ENCODE results near the gene CBFA2T3. TPM values are rescaled to one million over a fixed set of nuclear protein-coding genes. Genes with fewer than 3 reads are reported as not detected.
A peak's percentile ranks its signal among the peaks of the same experiment; 100 is the strongest.

Gene CBFA2T3
- total and polyA plus RNA-seq, 10 donors = 8.4 to 59.8 (median 26.3) TPM

DNA sequence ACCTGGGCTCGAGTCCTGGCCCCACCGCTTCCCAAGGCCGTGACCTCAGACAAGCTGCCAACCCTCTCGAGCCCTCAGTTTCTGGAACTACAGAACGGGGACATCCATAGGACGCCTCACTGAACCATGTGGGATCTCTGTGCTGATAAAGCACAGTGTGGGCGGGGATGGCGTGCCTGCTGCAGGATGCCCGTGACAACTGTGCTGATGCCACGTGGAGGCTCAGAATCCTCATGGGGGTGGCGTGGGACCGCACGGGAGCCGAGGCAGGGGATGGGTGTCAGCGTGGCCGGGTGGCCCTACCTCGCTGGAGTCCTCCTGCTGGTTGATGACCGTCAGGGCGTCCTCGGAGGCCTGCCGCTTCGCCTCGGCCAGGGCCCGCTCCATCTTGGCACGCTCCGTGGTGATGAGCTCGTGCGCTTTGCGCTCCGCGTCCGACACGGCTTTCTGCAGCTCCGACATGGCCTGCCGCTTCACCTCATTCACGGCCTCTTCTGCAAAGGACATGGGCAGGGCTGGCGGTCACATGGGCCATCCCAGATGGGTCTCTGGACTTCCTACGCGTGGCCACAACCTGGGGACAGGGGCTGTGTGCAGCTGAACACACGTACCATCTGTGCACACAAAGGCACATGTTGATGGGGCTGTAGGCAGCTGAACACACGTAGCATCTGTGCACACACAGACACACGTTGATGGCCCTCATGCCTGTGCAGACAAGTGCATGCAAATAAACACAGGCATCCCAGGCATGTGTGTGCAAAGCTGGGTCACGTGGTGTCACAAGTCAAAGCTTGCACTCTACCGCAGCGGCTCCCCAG lies 97.8 kb downstream of the CBFA2T3 start:
- Histone ChIP-seq H3K27ac (no peak overlapping the region), H3K4me1 (peaks cover 0 to 16% (median 12%) of the 10 kb centered on the region in 6 donors), H3K36me3 (peaks cover 0 to 100% (median 69%) of the 10 kb centered on the region in 6 donors), H3K27me3 (replicated peaks in 1 of 7) (no peaks in the 10 kb centered on the region), H3K4me3 (no peak overlapping the region), H3K9me3 (no peaks in the 10 kb centered on the region)
- DNase-seq = no peak
- intact Hi-C loops (cut with DNase I; ENCODE audit: low total_unique reads) = no loop called here
- WGBS, 5 donors = 87 to 96% (median 92%) methylated on average over 38 to 45 of the region's 45 CpGs
- TF ChIP-seq POLR2A (IDR thresholded peaks at IDR 0.05) (no peak), POLR2AphosphoS5 (IDR thresholded peaks at IDR 0.05) (peak in 1 of 3 donors; percentile 37)

DNA sequence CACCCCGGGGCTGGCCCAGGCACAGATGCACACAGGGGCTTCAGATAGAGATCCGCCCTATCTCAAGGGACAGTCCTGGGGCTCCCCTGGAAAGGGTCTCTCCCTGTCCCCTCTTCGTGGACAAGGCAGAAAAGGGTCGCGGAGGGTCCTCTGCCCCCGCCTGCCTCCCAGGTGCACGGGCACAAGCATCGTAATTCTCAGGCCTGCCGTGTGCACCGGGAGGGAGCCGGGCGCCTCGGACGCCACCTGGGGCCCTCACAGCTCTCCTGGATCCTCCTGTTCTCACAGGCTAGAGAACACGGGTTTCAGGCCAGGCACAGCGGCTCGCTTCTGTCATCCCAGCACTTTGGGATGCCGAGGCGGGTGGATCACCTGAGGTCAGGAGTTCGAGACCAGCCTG lies 98.7 kb downstream of the CBFA2T3 start:
- no peaks in the 10 kb centered on the region for H3K9me3 ChIP-seq
- no peak overlapping the region for H3K27ac ChIP-seq
- H3K27me3 ChIP-seq (replicated peaks in 1 of 7) = no peaks in the 10 kb centered on the region
- WGBS, 5 donors = 93 to 96% (median 95%) methylated on average over 15 to 20 of the region's 20 CpGs
- peaks cover 0 to 96% (median 61%) of the 10 kb centered on the region in 6 donors for H3K36me3 ChIP-seq
- no peak for DNase-seq
- H3K4me3 ChIP-seq = no peak overlapping the region
- intact Hi-C loops (cut with DNase I; ENCODE audit: low total_unique reads) = no loop called here
- TF ChIP-seq, protein P1, sequence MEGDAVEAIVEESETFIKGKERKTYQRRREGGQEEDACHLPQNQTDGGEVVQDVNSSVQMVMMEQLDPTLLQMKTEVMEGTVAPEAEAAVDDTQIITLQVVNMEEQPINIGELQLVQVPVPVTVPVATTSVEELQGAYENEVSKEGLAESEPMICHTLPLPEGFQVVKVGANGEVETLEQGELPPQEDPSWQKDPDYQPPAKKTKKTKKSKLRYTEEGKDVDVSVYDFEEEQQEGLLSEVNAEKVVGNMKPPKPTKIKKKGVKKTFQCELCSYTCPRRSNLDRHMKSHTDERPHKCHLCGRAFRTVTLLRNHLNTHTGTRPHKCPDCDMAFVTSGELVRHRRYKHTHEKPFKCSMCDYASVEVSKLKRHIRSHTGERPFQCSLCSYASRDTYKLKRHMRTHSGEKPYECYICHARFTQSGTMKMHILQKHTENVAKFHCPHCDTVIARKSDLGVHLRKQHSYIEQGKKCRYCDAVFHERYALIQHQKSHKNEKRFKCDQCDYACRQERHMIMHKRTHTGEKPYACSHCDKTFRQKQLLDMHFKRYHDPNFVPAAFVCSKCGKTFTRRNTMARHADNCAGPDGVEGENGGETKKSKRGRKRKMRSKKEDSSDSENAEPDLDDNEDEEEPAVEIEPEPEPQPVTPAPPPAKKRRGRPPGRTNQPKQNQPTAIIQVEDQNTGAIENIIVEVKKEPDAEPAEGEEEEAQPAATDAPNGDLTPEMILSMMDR (IDR thresholded peaks at IDR 0.05 in 8 of 11, conservative IDR thresholded peaks at IDR 0.05 in 3 of 11) = no peak
- no peak for TF ChIP-seq POLR2AphosphoS5 (IDR thresholded peaks at IDR 0.05)
- no peak for TF ChIP-seq POLR2A (IDR thresholded peaks at IDR 0.05)
- peaks cover 0 to 16% (median 12%) of the 10 kb centered on the region in 6 donors for H3K4me1 ChIP-seq

DNA sequence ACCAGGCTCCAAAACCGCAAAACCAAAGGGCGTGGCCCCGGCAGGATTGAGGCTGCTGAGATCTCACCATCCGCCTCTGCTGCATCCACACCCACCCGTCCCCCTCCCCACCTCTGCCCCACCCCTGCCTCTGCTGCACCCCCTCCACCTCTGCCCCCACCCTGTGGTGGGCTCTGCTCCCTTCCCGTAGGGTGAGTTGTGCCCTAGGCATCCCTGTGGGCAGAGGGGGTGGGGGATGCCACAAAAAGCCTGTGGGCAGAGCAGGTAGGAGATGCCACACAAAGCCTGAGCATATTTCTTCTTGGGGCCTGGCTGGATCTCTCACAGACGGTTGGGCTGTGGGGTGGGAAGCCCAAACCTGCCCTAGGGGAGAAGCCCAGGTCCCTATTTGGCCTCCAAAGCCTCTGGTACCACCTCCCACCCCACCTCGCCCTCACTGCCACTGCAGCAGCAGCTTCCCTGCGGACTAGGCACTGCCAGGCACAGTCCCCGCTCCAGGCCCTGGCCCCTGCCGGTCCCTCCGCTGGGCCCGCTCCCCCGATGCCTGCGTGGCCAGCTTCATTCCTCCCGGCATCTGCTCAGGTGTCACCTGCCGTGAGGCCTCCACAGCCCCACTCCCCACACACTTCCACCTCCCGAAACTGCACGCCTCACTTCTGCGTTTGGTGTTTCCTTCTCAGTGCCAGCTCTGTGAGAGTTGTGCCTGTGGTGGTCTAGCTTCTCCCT lies 99.3 kb downstream of the CBFA2T3 start:
- WGBS, 5 donors = 83 to 87% (median 87%) methylated on average over 20 of the region's 20 CpGs
- Histone ChIP-seq H3K9me3 (no peaks in the 10 kb centered on the region), H3K36me3 (peaks cover 0 to 90% (median 54%) of the 10 kb centered on the region in 6 donors), H3K27ac (no peak overlapping the region), H3K4me3 (no peak overlapping the region), H3K4me1 (peaks cover 0 to 16% (median 12%) of the 10 kb centered on the region in 6 donors), H3K27me3 (replicated peaks in 1 of 7) (peaks cover 0 to under 1% (median 0%) of the 10 kb centered on the region in 7 donors)
- intact Hi-C loops (cut with DNase I; ENCODE audit: low total_unique reads) = no loop called here
- TF ChIP-seq POLR2A (IDR thresholded peaks at IDR 0.05) = no peak
- TF ChIP-seq, protein P1 (IDR thresholded peaks at IDR 0.05 in 8 of 11, conservative IDR thresholded peaks at IDR 0.05 in 3 of 11) = no peak
- TF ChIP-seq POLR2AphosphoS5 (IDR thresholded peaks at IDR 0.05) = no peak
- no peak for DNase-seq

DNA sequence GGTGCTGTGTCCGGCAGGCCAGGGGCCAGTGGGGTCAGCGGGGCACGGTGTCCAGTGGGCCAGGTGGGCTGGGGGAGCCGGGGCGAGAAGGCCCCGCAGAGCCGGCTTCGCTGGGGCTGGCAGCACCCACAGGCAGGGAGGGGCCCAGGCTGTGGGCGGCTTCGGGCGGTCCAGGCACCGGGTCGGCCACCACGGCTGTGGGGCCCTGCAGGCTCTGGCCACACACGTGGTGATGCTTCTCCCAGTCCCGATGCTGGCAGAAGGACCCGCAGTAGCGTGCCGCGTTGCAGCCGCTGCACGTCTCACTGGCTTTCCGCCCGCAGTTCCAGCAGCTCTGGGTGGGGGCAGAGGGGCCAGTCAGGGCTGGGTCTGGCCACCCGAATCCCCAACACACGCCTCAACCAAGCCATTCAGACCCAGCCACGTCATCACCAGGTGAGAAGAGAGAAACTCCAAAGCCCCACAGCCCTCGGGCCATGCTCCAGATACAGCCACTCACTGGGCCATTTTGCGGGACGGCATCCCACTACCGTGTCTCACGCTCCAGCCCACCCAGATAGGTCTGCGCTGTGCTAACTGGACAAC lies 100.0 kb downstream of the CBFA2T3 start:
- peaks cover 0 to 83% (median 50%) of the 10 kb centered on the region in 6 donors for H3K36me3 ChIP-seq
- no peak overlapping the region for H3K4me3 ChIP-seq
- 82 to 97% (median 89%) methylated on average over 19 to 33 of the region's 33 CpGs for WGBS, 5 donors
- H3K27me3 ChIP-seq (replicated peaks in 1 of 7) = peaks cover 0 to 7% (median 0%) of the 10 kb centered on the region in 7 donors
- peaks cover 0 to 16% (median 12%) of the 10 kb centered on the region in 6 donors for H3K4me1 ChIP-seq
- intact Hi-C loops (cut with DNase I; ENCODE audit: low total_unique reads) = no loop called here
- H3K27ac ChIP-seq = peak overlapping the region in 1 of 8 donors; percentile 16
- no peaks in the 10 kb centered on the region for H3K9me3 ChIP-seq
- no peak for DNase-seq
- TF ChIP-seq POLR2A (IDR thresholded peaks at IDR 0.05) (no peak), POLR2AphosphoS5 (IDR thresholded peaks at IDR 0.05) (no peak)
- TF ChIP-seq, protein P1 (IDR thresholded peaks at IDR 0.05 in 8 of 11, conservative IDR thresholded peaks at IDR 0.05 in 3 of 11) = no peak

Measured in spleen (tissue), 11 donors.